WTC11 (cell line): ENCODE results near the gene BTNL9.

Experiments
- ATF2 ChIP-seq: sonication (generic); formaldehyde crosslinking; IDR thresholded peaks from 2 replicates; pipeline ENCODE4 v1.8.1; 2022; ENCODE audit warnings: low read depth, missing genetic modification reagents, borderline replicate concordance
- CTCF ChIP-seq: fragments of 200-600 bp; IDR thresholded peaks from 2 replicates; pipeline ENCODE4 v1.8.0; 2022; ENCODE audit warnings: antibody characterized with exemption
- ESRRA ChIP-seq: sonication (generic); formaldehyde crosslinking; IDR thresholded peaks from 2 replicates; pipeline ENCODE4 v1.8.1; 2022; ENCODE audit warnings: mild to moderate bottlenecking, missing genetic modification reagents, borderline replicate concordance
- FOXJ3 ChIP-seq: sonication (generic); formaldehyde crosslinking; IDR thresholded peaks from 2 replicates; pipeline ENCODE4 v1.9.0; 2021; ENCODE audit warnings: missing genetic modification reagents, mild to moderate bottlenecking, borderline replicate concordance
- IRF1 ChIP-seq: sonication (generic); formaldehyde crosslinking; IDR thresholded peaks from 2 replicates; pipeline ENCODE4 v1.8.0; 2023; ENCODE audit warnings: missing genetic modification reagents
- USF2 ChIP-seq: sonication (generic); formaldehyde crosslinking; IDR thresholded peaks from 2 replicates; pipeline ENCODE4 v1.8.1; 2023; ENCODE audit warnings: mild to moderate bottlenecking, missing genetic modification reagents, moderate library complexity
- ZNF232 ChIP-seq: sonication (generic); formaldehyde crosslinking; IDR thresholded peaks from 2 replicates; pipeline ENCODE4 v1.8.0; 2022; ENCODE audit warnings: mild to moderate bottlenecking, missing genetic modification reagents
- ZNF425 ChIP-seq: fragments of 250-450 bp; sonication (Bioruptor Pico); conservative IDR thresholded peaks from 2 replicates; pipeline ENCODE4 v1.9.0; 2021; ENCODE audit warnings: mild to moderate bottlenecking

- TF ChIP-seq CTCF (no peak), ESRRA (CRISPR knock-in tag) (no peak), IRF1 (no peak), FOXJ3 (CRISPR knock-in tag) (no peak), ZNF425 (CRISPR knock-in tag) (no peak), ATF2 (CRISPR knock-in tag) (no peak), USF2 (CRISPR knock-in tag) (no peak), ZNF232 (CRISPR knock-in tag) (no peak)
These were observed 31.9 kb upstream of the BTNL9 start for GRCh38 chr5:181008136-181008535.
